GM12878 (cell line): ENCODE results near the gene GRM3. TPM values are rescaled to one million over a fixed set of nuclear protein-coding genes. Genes with fewer than 3 reads are reported as not detected.

Experiments used
- ATAC-seq: fragments of 200-7000 bp; cut with Tn5 transposase; 3 replicates; pipeline ENCODE4 v1.9.1; 2020; ENCODE audit warnings: mild to moderate bottlenecking, moderate library complexity
- BruUV-seq: library from RNA; stranded (reverse); fragments of 400-500 nt; replicated peaks from 2 replicates; lab custom pipeline; 2021; lab: Mats Ljungman, UMichigan
- CTCF ChIA-PET: fragments of 300-600 bp; sonication (Branson Sonifier 250); formaldehyde crosslinking; extraction: SDS; loops from one replicate; lab custom pipeline; 2021; ENCODE audit warnings: inconsistent platforms; lab: Yijun Ruan, JAX
- POLR2A ChIA-PET: fragments of 350-600 bp; formaldehyde crosslinking; extraction: SDS; loops from one replicate; lab custom pipeline; 2021; ENCODE audit warnings: inconsistent platforms; lab: Charles Lee
- RAD21 ChIA-PET: fragments of 300-600 bp; sonication (Branson Sonifier 250); formaldehyde crosslinking; loops from one replicate; lab custom pipeline; 2023; ENCODE audit warnings: antibody characterized with exemption; ENCODE audit not compliant: unreplicated experiment; lab: Charles Lee
- SMC1A ChIA-PET: fragments of 300-600 bp; sonication (Branson Sonifier 250); formaldehyde crosslinking; loops from one replicate; lab custom pipeline; 2023; ENCODE audit not compliant: unreplicated experiment, uncharacterized antibody; lab: Charles Lee
- DNase-seq: peaks from one replicate; pipeline ENCODE4 v3.0.0-alpha.2; 2011; ENCODE audit warnings: low read depth, low spot score
- FAIRE-seq: peaks from 3 replicates; lab custom pipeline; 2011; peaks lifted over from hg19 to GRCh38; lab: Jason Lieb, UNC
- H2AFZ ChIP-seq: 2 replicates; pipeline ENCODE4 v1.6.0; 2011; ENCODE audit warnings: low read depth, low read length, control low read depth; ENCODE audit not compliant: control insufficient read depth
- H3K27ac ChIP-seq: 2 replicates; pipeline ENCODE4 v1.5.1; 2011; ENCODE audit warnings: control low read depth; ENCODE audit not compliant: control insufficient read depth, insufficient read depth
- H3K27me3 ChIP-seq, 2 experiments: replicated peaks in 1 of 2; 2 replicates each; pipeline versions ENCODE4 v1.6.0 to v1.6.1; 2011; ENCODE audit warnings: low read length in 1 of 2; ENCODE audit not compliant: control insufficient read depth in 2 of 2, insufficient read depth in 2 of 2
- H3K36me3 ChIP-seq, 2 experiments: 2 replicates each; pipeline ENCODE4 v1.5.1; 2011; ENCODE audit warnings: low read length in 1 of 2; ENCODE audit not compliant: control insufficient read depth in 2 of 2, insufficient read depth in 2 of 2
- H3K4me1 ChIP-seq: 2 replicates; pipeline ENCODE4 v1.6.1; 2011; ENCODE audit warnings: mild to moderate bottlenecking, low read length, moderate library complexity, mixed read lengths; ENCODE audit not compliant: control insufficient read depth, insufficient read depth
- H3K4me2 ChIP-seq: 2 replicates; pipeline ENCODE4 v1.6.0; 2011; ENCODE audit warnings: control low read depth; ENCODE audit not compliant: control insufficient read depth, insufficient read depth
- H3K4me3 ChIP-seq: fragments of 200-600 bp; sonication (generic); 2 replicates; pipeline ENCODE4 v1.5.1; 2016
- H3K79me2 ChIP-seq: 2 replicates; pipeline ENCODE4 v1.6.0; 2011; ENCODE audit warnings: low read length; ENCODE audit not compliant: control insufficient read depth, insufficient read depth
- H3K9ac ChIP-seq: 2 replicates; pipeline ENCODE4 v1.8.0; 2011; ENCODE audit warnings: low read length, control low read depth, mixed read lengths; ENCODE audit not compliant: control insufficient read depth, insufficient read depth
- H3K9me3 ChIP-seq: replicated peaks from 3 replicates; pipeline ENCODE4 v1.5.1; 2011; ENCODE audit warnings: mild to moderate bottlenecking, low read length; ENCODE audit not compliant: control insufficient read depth, insufficient read depth
- H4K20me1 ChIP-seq: 2 replicates; pipeline ENCODE4 v1.6.0; 2011; ENCODE audit not compliant: control insufficient read depth, insufficient read depth
- ATF7 ChIP-seq: fragments of 450-650 bp; IDR thresholded peaks from 2 replicates; pipeline ENCODE4 v1.6.1; 2016; ENCODE audit warnings: low read depth, mild to moderate bottlenecking
- CBFB ChIP-seq: IDR thresholded peaks from 2 replicates; pipeline ENCODE4 v1.6.1; 2016; ENCODE audit warnings: antibody characterized with exemption, low read depth
- CTCF ChIP-seq, 3 experiments: IDR thresholded peaks in 2 of 3; conservative IDR thresholded peaks in 1 of 3; 2 replicates each; pipeline ENCODE4 v1.5.1; 2011; ENCODE audit warnings: low read depth in 3 of 3, low read length in 3 of 3, mild to moderate bottlenecking in 3 of 3, control low read depth in 2 of 3, moderate library complexity in 2 of 3, inconsistent platforms in 1 of 3, mixed read lengths in 1 of 3; ENCODE audit not compliant: control insufficient read depth in 2 of 3, insufficient read depth in 1 of 3; ENCODE audit errors: extremely low read depth in 1 of 3
- E2F8 ChIP-seq: fragments of 450-650 bp; IDR thresholded peaks from 2 replicates; pipeline ENCODE4 v1.6.1; 2018; ENCODE audit warnings: mild to moderate bottlenecking, low read depth, moderate library complexity; ENCODE audit not compliant: partially characterized antibody
- ELK1 ChIP-seq: IDR thresholded peaks from 2 replicates; pipeline ENCODE4 v1.6.1; 2012; ENCODE audit warnings: low read depth, low read length, improper control_type of control experiment
- HDGF ChIP-seq: fragments of 450-650 bp; IDR thresholded peaks from 2 replicates; pipeline ENCODE4 v1.6.1; 2016; ENCODE audit warnings: antibody characterized with exemption
- RAD21 ChIP-seq: IDR thresholded peaks from 2 replicates; pipeline ENCODE4 v1.6.1; 2011; ENCODE audit warnings: mild to moderate bottlenecking, low read depth, low read length, moderate library complexity; ENCODE audit not compliant: insufficient read depth
- STAT3 ChIP-seq: IDR thresholded peaks from 2 replicates; pipeline ENCODE4 v1.6.1; 2011; ENCODE audit warnings: low read depth, low read length, improper control_type of control experiment
- ZNF24 ChIP-seq: fragments of 450-650 bp; IDR thresholded peaks from 2 replicates; pipeline ENCODE4 v1.6.1; 2017; ENCODE audit warnings: antibody characterized with exemption, mild to moderate bottlenecking
- WGBS: methylation state at CpG from one replicate; pipeline ENCODE4 v1.1.6; 2016; ENCODE audit warnings: low lambda C conversion rate; ENCODE audit not compliant: insufficient replicate concordance, insufficient coverage; ENCODE audit errors: missing lambda C conversion rate; 5-methylcytosine and 5-hydroxymethylcytosine counted together
- in situ Hi-C: fragments of 300-500 bp; cut with MboI; formaldehyde crosslinking; loops from 9 replicates; pipeline ENCODE4 v1.14.3; 2018; ENCODE audit warnings: mixed read lengths
- intact Hi-C: fragments of 100-400 bp; cut with micrococcal nuclease; formaldehyde crosslinking; loops from one replicate; pipeline ENCODE4 v1.14.2; 2022; ENCODE audit not compliant: unreplicated experiment
- polyA plus RNA-seq, 11 experiments: library from polyadenylated mRNA; depleted of rRNA in 4 of 11; unstranded in 6 of 11; stranded (reverse) in 5 of 11; fragments of >200 nt; fragmentation: Nextera tagmentation in 4 of 11; fragmentation: Illumina TruSeq in 1 of 11; extraction: Ambion mirVana in 4 of 11; extraction: Trizol in 1 of 11; gene quantifications; 1 replicate in 1 of 11; 2 replicates in 10 of 11; pipeline versions ENCODE4 v1.2.1 to v1.2.3, GENCODE V29; 2011 to 2016; ENCODE audit warnings: inconsistent platforms in 2 of 11, missing spikeins in 2 of 11, low read depth in 1 of 11
- total RNA-seq, 4 experiments: library from RNA; depleted of rRNA in 3 of 4; stranded (reverse); fragments of >200 nt in 3 of 4; fragmentation: Illumina TruSeq in 1 of 4; extraction: Trizol in 1 of 4; gene quantifications; 2 replicates each; pipeline versions ENCODE4 v1.2.1 to v1.2.3, GENCODE V29; 2013 to 2021

The GRM3 gene
- total and polyA plus RNA-seq, 10 of the 15 experiments (the other 5 are each of a cell fraction or from before 2014, with no cell fraction given), result 0.03 to 0.49 (median 0.15) TPM; not detected in 1

- H3K4me1 ChIP-seq, result no peaks in the 10 kb centered on the region
- no TSS peak for BruUV-seq
- ATAC-seq, result 0 out of 3 replicates have a peak, but pooled peaks have one; percentile 34
- in situ Hi-C loops, result no loop called here
- POLR2A ChIA-PET, result no interaction called here
- H3K9me3 ChIP-seq, result no peaks in the 10 kb centered on the region
- H3K27ac ChIP-seq, result no peak overlapping the region
- RAD21 ChIA-PET, result interaction anchor here (1.1 to 1.7 kb wide), 3 partner anchors 11 to 239 kb away, joined by 3 to 4 read pairs (median 3); no protein-coding TSS in a partner anchor
- H2AFZ ChIP-seq, result no peak overlapping the region
- no peak for DNase-seq
- CTCF ChIA-PET, result interaction anchor here (1.0 to 2.6 kb wide), 8 partner anchors 11 to 1012 kb away, joined by 3 to 11 read pairs (median 3); no protein-coding TSS in a partner anchor
- H3K27me3 ChIP-seq, result no peaks in the 10 kb centered on the region
- H3K4me2 ChIP-seq, result no peak overlapping the region
- intact Hi-C loops, result loop anchor here (10.0 kb wide), 1 partner anchor 57 kb away; no protein-coding TSS in a partner anchor
- SMC1A ChIA-PET, result interaction anchor here (1.1 kb wide), 1 partner anchor 236 kb away, joined by 3 read pairs; no protein-coding TSS in a partner anchor
- H3K79me2 ChIP-seq, result no peaks in the 10 kb centered on the region
- H4K20me1 ChIP-seq, result no peaks in the 10 kb centered on the region
- peak; percentile 16; the same call in 1 of the 2 replicates for TF ChIP-seq RAD21
- TF ChIP-seq CTCF (IDR thresholded peaks at IDR 0.05 in 2 of 3, conservative IDR thresholded peaks at IDR 0.05 in 1 of 3; ENCODE audit: control insufficient read depth in 2 of 3, extremely low read depth in 1 of 3, insufficient read depth in 1 of 3, low read depth in 3 of 3, low read length in 3 of 3), result peak in 2 of 3 experiments; percentile 12 to 24; a peak in 1 of 6 replicates
- no peak for TF ChIP-seq CBFB
- no peak for TF ChIP-seq E2F8
- no peak for TF ChIP-seq STAT3
- TF ChIP-seq HDGF, result no peak
- TF ChIP-seq ATF7, result no peak
- no peak for TF ChIP-seq ELK1
- TF ChIP-seq ZNF24, result no peak
- no peak for FAIRE-seq
- no peak overlapping the region for H3K4me3 ChIP-seq
- H3K9ac ChIP-seq, result no peak overlapping the region
- no peaks in the 10 kb centered on the region for H3K36me3 ChIP-seq
- 58% methylated on average over 1 of the region's 1 CpG for WGBS
These were observed 267.9 kb downstream of the GRM3 start for GRCh38 chr7:86911659-86912058.
